Posterior vena cava (tissue), 2 donors: ENCODE results near the gene HOATZ. TPM values are rescaled to one million over a fixed set of nuclear protein-coding genes. Genes with fewer than 3 reads are reported as not detected.

ENCODE experiments used
- DNase-seq: peaks from one replicate; pipeline ENCODE4 v3.0.0-alpha.2; 2020; ENCODE audit warnings: low spot score
- intact Hi-C, 2 donors: fragments of 100-400 bp; cut with DNase I; formaldehyde crosslinking; loops; one replicate each; pipeline versions ENCODE4 v1.14.1 to v1.14.2; 2022 to 2023
- total RNA-seq, 2 donors: library from RNA; stranded (reverse); fragmentation: NEBNext Ultra II Directional; extraction: Animal tissue kit (Norgen Biotek cat#: 25700); gene quantifications; one replicate each; pipeline ENCODE4 v1.2.1, GENCODE V29; 2021
- donor health status: DM: yes; HTN: yes; CAD: no.
- donor health status: DM: yes; HTN: yes; CAD: no.

The HOATZ gene
- total RNA-seq, 2 donors from 2014 or later: not detected

GRCh38 chr11:111541254-111542061 is 26.9 kb downstream of the HOATZ start:
- intact Hi-C loops: no loop called here
- DNase-seq: no peak

GRCh38 chr11:111542606-111543275 is 28.2 kb downstream of the HOATZ start:
- intact Hi-C loops: no loop called here
- no peak for DNase-seq

DNA sequence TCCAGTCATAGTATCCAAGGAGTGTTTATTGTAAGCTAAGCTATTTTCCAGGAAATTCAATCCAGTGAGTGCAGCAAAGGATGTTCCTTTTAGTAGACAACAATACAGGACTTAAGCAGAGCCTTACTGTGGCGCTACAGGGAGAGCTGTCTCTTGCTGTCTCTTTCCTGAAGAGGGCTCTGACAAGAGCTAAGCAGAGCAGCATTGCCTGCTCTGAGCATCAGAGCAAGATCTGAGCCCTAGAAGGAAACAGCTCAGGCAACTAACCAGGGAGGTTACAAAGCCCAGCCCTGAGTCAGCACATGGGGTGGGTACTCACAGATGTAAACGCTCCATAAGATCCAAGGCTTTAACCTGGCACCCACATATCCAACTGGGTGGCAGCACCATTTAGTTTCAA is 33.9 kb downstream of the HOATZ start:
- DNase-seq: no peak
- intact Hi-C loops: no loop called here

DNA sequence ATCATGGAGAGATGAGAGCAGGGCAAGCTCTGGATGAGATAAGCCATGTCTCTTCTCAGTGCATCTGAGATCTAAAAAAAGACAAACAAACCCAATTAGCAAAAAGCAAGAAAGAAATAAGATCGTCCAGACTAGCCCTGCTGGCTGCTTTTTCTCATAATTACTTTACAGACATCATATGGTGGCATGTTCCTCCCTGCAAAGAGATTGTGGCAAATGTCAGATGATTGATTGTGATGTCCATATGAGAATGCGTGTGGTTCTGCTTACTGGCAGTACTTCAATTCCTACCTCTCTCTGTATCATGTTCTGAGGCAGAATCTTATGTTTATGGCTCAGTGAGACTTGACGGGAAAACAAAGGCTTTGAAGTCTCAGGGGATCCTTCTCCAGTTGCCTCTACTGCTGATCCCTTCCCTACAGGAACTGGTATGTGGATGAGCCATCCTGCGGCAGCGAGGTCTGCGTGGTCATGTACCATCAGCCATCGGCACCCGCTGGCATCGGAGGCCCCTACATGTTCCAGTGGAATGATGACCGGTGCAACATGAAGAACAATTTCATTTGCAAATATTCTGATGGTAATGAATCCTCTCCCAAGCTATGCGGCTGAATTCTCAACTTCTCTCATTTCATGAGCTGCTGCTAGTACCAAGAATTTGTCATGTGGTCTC is 34.8 kb downstream of the HOATZ start:
- intact Hi-C loops: no loop called here

DNA sequence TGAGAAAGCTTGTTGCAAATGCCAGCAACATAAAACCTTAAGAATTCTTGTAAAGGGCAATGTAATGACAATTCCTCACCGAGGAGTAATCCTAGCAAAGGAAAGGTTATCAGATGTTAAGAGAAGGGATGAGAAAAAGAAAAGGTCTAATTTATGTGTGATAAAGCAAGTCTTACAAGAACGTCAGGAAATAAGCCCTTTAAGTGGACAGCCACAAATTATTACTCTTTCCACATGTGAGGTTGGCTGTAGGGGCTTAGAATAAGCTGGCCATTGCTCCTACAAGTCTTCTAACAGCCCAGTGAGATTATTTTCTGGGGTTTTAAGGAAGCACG is 35.3 kb downstream of the HOATZ start:
- DNase-seq: no peak
- intact Hi-C loops: no loop called here

More for the DNA sequence above, 34.8 kb downstream of the HOATZ start:
- no peak for DNase-seq

- no peak for DNase-seq
- intact Hi-C loops: no loop called here
Observed at GRCh38 chr11:111550258-111550657, 35.7 kb downstream of the HOATZ start.

DNA sequence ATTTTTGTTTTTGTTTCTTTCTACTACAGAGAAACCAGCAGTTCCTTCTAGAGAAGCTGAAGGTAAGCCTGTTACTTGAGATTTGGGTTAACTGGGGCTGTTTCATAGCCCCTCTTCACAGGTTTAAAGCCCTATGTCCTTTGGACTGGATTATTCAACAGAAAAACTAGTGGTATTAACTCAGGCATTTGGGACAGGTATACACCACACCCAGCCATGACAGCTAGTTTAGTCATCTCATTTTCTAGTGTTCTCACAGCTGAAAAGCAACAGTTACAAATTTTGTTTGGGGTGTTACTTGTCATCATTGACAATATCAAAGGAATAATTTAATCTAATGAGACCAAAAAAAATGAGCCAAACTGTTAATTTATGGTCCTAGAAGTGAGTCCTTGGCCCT is 40.0 kb downstream of the HOATZ start:
- intact Hi-C loops: no loop called here
- DNase-seq: no peak

DNA sequence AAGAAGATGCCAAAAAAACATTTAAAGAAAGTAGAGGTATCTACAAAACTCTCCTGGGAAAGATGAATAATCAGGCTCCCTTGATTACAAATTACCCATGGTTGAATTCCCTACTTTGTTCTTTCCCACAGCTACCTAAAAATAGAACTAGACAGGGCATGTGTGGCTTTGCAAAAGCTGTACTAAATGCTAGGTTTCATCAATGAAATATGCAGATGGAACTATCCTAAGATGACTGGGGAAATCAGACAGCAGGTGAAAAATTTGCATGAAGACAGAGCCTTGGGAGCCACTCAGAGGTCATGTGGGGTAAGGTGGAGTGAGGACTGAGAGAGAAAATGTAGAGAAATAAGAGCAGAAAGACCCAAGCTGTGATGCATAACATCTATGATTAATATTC is 40.7 kb downstream of the HOATZ start:
- no peak for DNase-seq
- intact Hi-C loops: no loop called here

DNA sequence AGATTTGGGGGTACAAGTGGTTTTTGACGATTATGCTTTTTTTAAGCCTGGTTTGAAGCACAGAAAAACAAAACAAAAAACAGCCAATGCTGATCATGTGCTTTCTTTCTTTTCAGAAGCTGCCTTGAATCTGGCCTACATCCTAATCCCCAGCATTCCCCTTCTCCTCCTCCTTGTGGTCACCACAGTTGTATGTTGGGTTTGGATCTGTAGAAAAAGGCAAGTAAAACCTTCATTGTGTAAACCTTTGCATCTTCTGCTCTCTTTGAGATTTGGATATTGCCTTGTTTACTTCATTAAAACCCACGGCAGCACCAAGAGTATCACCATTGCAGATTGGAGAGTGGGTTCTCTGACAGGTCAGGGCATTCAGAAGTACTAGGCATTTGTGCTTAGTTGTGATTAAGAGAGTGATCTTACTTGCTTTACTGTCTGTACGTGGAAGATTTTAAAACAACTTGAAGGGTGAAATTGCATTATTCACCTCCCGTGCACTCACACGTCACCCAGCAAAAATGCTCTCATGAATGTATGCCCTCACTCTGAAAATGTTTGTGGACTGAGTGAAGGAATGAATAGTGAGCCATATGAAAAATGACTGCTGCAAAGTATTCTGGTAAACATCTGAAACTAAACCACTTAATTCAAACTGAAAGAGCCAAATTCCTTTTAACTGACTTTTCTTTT is 43.0 kb downstream of the HOATZ start:
- intact Hi-C loops: no loop called here
- no peak for DNase-seq

- DNase-seq: no peak
- intact Hi-C loops: loop anchor here in 1 of 2 donors (10.0 kb wide), 1 partner anchor 285 kb away; no protein-coding TSS in a partner anchor
Observed at GRCh38 chr11:111559800-111560464, 45.4 kb downstream of the HOATZ start.

- DNase-seq: no peak
- intact Hi-C loops: loop anchor here in 1 of 2 donors (10.0 kb wide), 1 partner anchor 284 kb away; no protein-coding TSS in a partner anchor
Observed at GRCh38 chr11:111560800-111561199, 46.2 kb downstream of the HOATZ start.

- DNase-seq: no peak
- intact Hi-C loops: loop anchor here in 1 of 2 donors (10.0 kb wide), 1 partner anchor 283 kb away; no protein-coding TSS in a partner anchor
Observed at GRCh38 chr11:111561306-111561705, 46.7 kb downstream of the HOATZ start.

GRCh38 chr11:111561791-111562325 is 47.3 kb downstream of the HOATZ start:
- intact Hi-C loops: loop anchor here in 1 of 2 donors (10.0 kb wide), 1 partner anchor 283 kb away; no protein-coding TSS in a partner anchor
- DNase-seq: no peak

GRCh38 chr11:111562692-111563389 is 48.3 kb downstream of the HOATZ start:
- intact Hi-C loops: loop anchor here in 1 of 2 donors (10.0 kb wide), 1 partner anchor 282 kb away; no protein-coding TSS in a partner anchor
- DNase-seq: no peak

GRCh38 chr11:111565114-111565720 is 50.6 kb downstream of the HOATZ start:
- intact Hi-C loops: loop anchor here in 1 of 2 donors (10.0 kb wide), 1 partner anchor 280 kb away; no protein-coding TSS in a partner anchor
- DNase-seq: no peak

GRCh38 chr11:111566324-111566723 is 51.7 kb downstream of the HOATZ start:
- intact Hi-C loops: loop anchor here in 1 of 2 donors (10.0 kb wide), 1 partner anchor 278 kb away; no protein-coding TSS in a partner anchor
- DNase-seq: no peak

GRCh38 chr11:111569476-111569875 is 54.9 kb downstream of the HOATZ start:
- intact Hi-C loops: loop anchor here in 1 of 2 donors (10.0 kb wide), 1 partner anchor 275 kb away; no protein-coding TSS in a partner anchor
- no peak for DNase-seq
